SK-N-MC (cell line): ENCODE results near the gene PARVB.

Experiments
- EZH2 ChIP-seq: fragments of 200-600 bp; sonication (generic); IDR thresholded peaks from one replicate; pipeline ENCODE4 v1.6.1; 2017; ENCODE audit warnings: antibody characterized with exemption
- POLR2AphosphoS5 ChIP-seq: IDR thresholded peaks from 2 replicates; pipeline ENCODE4 v1.6.1; 2012; ENCODE audit warnings: mild to moderate bottlenecking, low read depth, low read length, borderline replicate concordance

DNA sequence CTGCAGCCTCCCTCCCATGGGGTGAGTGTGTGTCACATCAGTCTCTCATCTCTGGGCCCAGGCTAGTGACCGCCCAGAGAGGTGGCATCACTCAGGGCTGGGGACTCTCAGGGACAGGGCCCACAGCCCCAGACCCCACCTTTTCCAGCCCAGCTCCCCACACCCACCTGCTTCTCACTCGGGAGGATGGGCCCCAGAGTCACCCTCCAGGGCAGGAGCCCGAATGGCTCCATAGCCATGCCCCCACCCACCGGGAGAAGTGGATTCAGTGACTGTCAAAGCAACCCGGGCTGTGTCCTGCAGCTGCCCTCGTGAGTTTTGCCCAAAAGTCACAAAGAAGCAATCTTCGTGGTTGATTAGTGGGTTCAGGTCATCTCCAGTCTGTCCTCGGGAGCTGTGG is 182.6 kb downstream of the PARVB start:
- TF ChIP-seq POLR2AphosphoS5 (no peak), EZH2 (no peak)
